HT1080 (cell line): ENCODE results near the gene INSIG1. TPM values are rescaled to one million over a fixed set of nuclear protein-coding genes. Genes with fewer than 3 reads are reported as not detected.

Experiments used
- DNase-seq: peaks from one replicate; pipeline ENCODE4 v3.0.0-alpha.2; 2015; ENCODE audit warnings: low read depth
- total RNA-seq: library from RNA; depleted of rRNA; stranded (reverse); fragments of >200 nt; shearing (Covaris generic); gene quantifications from 2 replicates; pipeline ENCODE4 v1.2.3, GENCODE V29; 2014; rRNA removed

The INSIG1 gene
- total RNA-seq, 1 experiment from 2014 or later, result 168 TPM

DNA sequence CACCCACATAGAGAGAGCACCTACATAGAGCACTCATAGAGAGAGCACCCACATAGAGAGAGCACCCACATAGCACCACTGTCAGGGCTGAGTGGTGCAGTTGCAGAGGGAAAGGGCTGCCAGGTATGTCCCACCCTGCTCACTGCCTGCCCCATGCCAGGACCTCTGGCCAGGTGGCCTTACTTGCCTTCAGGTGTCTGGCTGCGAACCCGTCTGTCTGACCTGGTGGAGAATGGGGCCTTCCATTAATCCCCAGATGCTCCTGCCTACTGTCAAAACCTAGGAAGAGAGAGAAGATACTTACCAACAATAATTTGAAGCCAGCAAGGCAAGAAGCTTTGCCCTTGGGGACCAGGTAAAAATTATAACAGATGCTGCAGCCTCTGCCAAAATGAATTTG, 51.1 kb downstream of the INSIG1 start:
- no peak for DNase-seq

DNA sequence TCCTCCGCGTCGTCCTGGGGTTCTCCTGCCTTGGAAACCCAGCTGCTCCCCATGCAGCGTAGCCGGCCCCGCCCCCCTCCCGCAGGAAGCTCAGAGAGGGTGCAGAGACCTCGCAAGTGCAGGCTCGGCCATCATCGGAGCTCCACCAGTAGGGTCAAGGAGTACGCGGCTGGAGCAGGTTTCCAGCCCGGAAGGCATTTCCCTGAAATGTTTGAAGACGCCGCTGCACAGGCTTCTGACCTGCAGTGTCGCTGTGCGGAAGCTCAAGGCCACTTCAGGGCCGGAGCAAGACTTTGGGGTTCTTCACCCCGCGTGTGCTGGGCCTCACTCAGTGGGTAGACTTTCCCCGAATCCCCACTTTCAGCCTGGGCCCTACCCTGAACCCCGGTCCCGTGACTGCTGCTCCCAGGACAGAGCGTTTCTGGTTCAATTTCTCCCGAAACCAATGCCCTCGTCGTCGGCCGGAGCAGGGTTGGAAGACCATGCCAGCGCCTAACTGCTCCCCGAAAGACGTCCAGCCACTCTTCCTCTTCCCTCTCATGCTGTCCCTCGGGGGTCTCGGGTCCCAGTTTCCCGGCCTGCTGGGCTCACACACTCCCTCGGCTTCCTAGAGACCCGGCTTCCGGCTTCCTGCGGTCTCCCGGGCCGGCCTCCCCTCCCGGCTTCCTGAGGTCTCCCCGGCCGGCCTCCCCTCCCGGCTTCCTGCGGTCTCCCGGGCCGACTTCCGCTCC, 52.1 kb downstream of the INSIG1 start:
- DNase-seq, result no peak

GRCh38 chr7:155351120-155351870, 53.6 kb downstream of the INSIG1 start:
- no peak for DNase-seq

- DNase-seq, result no peak
These were observed 54.5 kb downstream of the INSIG1 start for GRCh38 chr7:155352076-155352752.

GRCh38 chr7:155352753-155353115, 55.1 kb downstream of the INSIG1 start:
- DNase-seq, result no peak

- DNase-seq, result no peak
These were observed 55.7 kb downstream of the INSIG1 start for GRCh38 chr7:155353256-155353897.

DNA sequence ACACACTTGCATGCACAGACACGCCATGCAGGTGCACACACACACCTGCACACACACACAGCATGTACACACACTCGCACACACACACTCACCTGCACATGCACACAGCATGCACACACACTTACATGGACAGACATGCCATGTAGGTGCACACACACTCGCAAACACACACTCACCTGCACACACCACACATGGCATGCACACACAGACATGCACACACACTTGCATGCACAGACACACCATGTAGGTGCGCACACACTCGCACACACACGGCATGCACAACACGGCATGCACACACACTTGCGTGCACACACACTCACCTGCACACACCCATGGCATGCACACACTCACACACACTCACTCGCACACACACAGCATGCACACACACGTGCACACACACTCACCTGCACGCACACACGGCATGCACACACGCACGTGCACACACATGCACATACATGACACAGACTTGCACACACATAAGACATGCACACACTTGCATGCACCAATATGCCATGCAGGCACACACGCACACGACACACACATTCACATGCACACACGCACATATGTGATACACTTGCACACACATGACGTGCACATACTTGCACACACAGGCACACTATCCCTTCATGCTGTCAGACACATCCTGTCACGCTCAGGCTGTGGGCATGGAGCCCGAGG, 56.8 kb downstream of the INSIG1 start:
- DNase-seq, result no peak

GRCh38 chr7:155355176-155355575, 57.5 kb downstream of the INSIG1 start:
- DNase-seq, result no peak

DNA sequence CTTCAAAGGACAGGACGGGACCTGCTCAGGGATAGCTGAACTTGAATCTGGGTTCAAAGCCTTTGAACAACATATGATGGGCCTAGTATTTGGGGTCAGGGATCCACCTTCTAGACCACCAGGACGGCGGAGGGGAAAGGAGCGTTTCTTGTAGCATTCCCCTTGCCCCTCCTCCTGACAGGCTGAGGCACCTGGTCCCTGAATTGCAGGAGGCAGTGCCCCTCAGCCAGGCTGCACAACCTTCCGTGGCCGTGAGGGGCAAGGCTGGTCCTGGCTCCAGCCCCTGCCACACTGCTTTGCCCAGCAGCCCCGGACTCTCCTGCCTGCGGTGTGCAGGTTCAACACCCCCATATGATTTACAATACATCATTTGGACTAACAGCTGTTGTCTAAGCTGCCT, 58.1 kb downstream of the INSIG1 start:
- DNase-seq, result no peak

- no peak for DNase-seq
These were observed 58.8 kb downstream of the INSIG1 start for GRCh38 chr7:155356323-155357105.

DNA sequence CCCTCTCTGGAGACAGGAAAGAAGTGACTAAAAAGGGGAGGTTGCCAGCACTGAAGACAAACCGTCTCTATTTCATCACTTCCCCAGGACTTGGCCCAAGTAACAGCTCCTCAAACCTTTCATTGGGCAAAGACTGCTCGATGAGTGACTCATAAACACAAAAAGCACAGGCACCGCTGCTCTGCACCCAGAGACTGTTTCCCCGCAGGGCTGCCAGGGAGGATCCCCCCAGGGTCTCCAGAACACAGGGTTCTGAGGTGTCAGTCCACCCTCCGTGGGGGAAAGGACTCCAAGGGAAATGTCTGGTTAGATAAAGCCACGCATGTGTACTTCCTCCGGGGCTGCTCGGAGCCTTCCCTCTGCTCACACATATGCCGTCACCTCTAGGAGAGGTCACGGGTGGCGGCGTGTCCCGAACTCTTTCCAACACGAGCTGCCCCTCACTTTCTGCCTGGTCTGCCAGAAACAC, 59.9 kb downstream of the INSIG1 start:
- peak; percentile 70 for DNase-seq

DNA sequence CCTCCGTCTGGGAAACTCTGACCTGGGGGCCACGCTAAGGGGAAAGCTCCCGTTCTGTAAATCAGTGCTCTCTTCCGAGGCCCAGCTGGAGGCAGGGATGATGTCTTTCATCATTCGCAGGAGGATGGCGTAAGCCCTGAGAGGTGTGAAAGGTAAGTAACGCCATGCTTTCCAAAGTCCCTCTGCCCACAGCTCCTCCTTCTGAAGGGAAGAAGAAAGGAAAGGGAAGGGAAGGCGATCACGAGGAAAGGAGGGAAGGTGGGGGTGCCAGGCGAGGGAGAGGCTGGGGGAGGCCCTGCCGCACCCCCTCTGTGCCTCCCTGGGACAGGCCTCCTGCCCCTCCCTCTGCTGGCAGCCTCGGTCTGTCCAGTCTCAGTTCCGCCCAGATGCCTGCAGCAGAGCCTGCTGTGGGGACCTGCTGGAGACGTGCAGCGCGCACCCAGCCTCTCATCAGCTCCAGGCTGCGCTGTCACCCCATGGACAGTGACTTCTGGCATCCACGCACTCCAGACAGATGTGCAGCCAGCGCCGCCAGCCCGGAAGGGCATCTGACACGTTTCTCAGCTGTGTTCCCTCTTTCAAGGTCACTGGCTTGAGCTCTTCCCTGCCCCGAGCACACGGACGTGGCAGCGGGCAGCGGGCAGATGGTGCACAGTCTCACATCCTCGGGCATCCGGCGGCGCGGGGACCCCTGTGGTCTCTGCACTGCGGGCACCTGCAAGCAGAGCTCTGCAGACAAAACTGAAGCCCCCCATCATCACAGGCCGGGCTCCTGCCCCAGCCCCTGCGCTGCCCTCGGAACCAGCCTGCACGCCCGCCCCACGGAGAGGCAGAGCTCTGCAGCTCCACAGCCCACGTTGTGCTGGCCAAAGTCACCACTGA, 60.6 kb downstream of the INSIG1 start:
- no peak for DNase-seq

DNA sequence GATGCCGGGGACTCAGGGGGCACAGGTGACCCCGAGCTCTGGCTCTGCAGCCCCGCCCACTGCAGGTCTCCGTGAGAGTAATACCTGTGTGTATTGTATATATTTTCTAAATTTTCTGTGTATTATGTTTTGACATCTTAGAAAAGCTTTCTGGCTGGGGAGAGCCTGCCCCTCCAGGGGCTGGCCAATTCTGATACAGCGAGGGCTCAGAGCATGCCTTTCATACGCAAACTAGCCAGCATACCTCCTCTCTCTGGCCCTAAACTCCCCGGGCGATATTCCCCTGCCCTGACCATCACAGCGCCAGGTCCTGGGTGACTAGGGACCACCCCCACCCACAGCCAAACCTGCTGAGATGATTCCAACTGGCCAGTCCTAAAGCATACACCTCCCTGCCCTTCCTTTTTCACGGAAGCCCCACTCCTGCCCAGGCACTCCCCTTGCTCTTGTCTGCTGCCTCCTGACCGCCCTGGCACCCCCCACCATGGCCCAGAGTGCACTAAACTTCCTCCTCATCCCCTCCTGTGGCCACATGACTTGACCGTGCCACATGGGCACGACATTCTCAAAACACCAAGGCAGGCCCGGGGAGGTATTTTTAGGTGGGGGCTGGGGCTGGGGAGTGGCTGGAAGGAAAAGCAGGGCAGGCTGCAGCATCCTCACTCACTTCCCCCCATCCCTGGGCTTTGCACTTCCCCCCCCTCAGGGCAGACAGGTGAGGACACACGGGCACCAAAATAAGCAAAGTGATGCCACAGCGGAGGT, 61.5 kb downstream of the INSIG1 start:
- DNase-seq, result no peak

Other genes with a start within 250 kb of the INSIG1 start
- gene HTR5A, start 227.6 kb upstream of the INSIG1 start, total RNA-seq, result not detected in 2 replicates
- gene EN2, start 160.3 kb downstream of the INSIG1 start, total RNA-seq, result not detected in 2 replicates
- gene CNPY1, start 248.7 kb downstream of the INSIG1 start, total RNA-seq, result not detected in 2 replicates